PC-9 (cell line): ENCODE results near the gene TTLL8. TPM values are rescaled to one million over a fixed set of nuclear protein-coding genes. Genes with fewer than 3 reads are reported as not detected.

Source experiments
- BruUV-seq: library from RNA; stranded (reverse); fragments of 400-500 nt; replicated peaks from 2 replicates; lab custom pipeline; 2021; lab: Mats Ljungman, UMichigan
- CTCF ChIA-PET: fragments of 300-600 bp; sonication (Branson Sonifier 250); formaldehyde crosslinking; loops from one replicate; lab custom pipeline; 2022; ENCODE audit warnings: antibody characterized with exemption; lab: Charles Lee
- POLR2A ChIA-PET: fragments of 300-600 bp; sonication (Branson Sonifier 250); formaldehyde crosslinking; loops from one replicate; lab custom pipeline; 2022; ENCODE audit warnings: antibody characterized with exemption; ENCODE audit not compliant: unreplicated experiment; lab: Charles Lee
- DNase-seq, 2 experiments: peaks; one replicate each; pipeline versions ENCODE4 v3.0.0 to v3.0.0-alpha.2; 2015 to 2022; ENCODE audit warnings: mixed read lengths in 1 of 2
- H2AFZ ChIP-seq: fragments of 200-600 bp; sonication (generic); 2 replicates; pipeline ENCODE4 v1.8.1; 2017; ENCODE audit warnings: antibody characterized with exemption
- H3F3A ChIP-seq: fragments of 200-600 bp; sonication (generic); 2 replicates; pipeline ENCODE4 v1.8.1; 2017; ENCODE audit warnings: antibody characterized with exemption, mild to moderate bottlenecking, low read depth; ENCODE audit not compliant: insufficient read depth
- H3K27ac ChIP-seq: fragments of 200-600 bp; sonication (generic); 2 replicates; pipeline ENCODE4 v1.6.1; 2016; ENCODE audit warnings: mixed run types
- H3K27me3 ChIP-seq: fragments of 200-600 bp; sonication (generic); 2 replicates; pipeline ENCODE4 v1.6.1; 2016; ENCODE audit warnings: low read depth, mixed run types; ENCODE audit not compliant: insufficient read depth
- H3K36me3 ChIP-seq: fragments of 200-600 bp; sonication (generic); 2 replicates; pipeline ENCODE4 v1.6.1; 2016; ENCODE audit warnings: low read depth, mixed run types
- H3K4me1 ChIP-seq: fragments of 200-600 bp; sonication (generic); replicated peaks from 2 replicates; pipeline ENCODE4 v1.6.1; 2016; ENCODE audit warnings: mixed run types; ENCODE audit not compliant: insufficient read depth
- H3K4me2 ChIP-seq: fragments of 200-600 bp; sonication (generic); 2 replicates; pipeline ENCODE4 v1.6.1; 2017; ENCODE audit warnings: mixed run types
- H3K4me3 ChIP-seq: fragments of 200-600 bp; sonication (generic); 2 replicates; pipeline ENCODE4 v1.6.1; 2016; ENCODE audit warnings: mixed run types
- H3K79me2 ChIP-seq: fragments of 200-600 bp; sonication (generic); 2 replicates; pipeline ENCODE4 v1.6.1; 2017; ENCODE audit warnings: low read depth, mixed run types
- H3K9me2 ChIP-seq: fragments of 200-600 bp; sonication (generic); 2 replicates; pipeline ENCODE4 v1.8.1; 2017; ENCODE audit warnings: mild to moderate bottlenecking; ENCODE audit not compliant: insufficient read depth
- H3K9me3 ChIP-seq: fragments of 200-600 bp; sonication (generic); 2 replicates; pipeline ENCODE4 v1.8.1; 2016; ENCODE audit warnings: low read depth; ENCODE audit not compliant: insufficient read depth
- H4K20me1 ChIP-seq: fragments of 200-600 bp; sonication (generic); 2 replicates; pipeline ENCODE4 v1.8.1; 2017; ENCODE audit not compliant: insufficient read depth
- EZH2 ChIP-seq: fragments of 200-600 bp; sonication (generic); IDR thresholded peaks from 2 replicates; pipeline ENCODE4 v1.8.0; 2017; ENCODE audit warnings: antibody characterized with exemption, low read depth
- intact Hi-C: fragments of 100-400 bp; cut with micrococcal nuclease; formaldehyde crosslinking; loops from one replicate; pipeline ENCODE4 v1.10.0; 2022; ENCODE audit not compliant: unreplicated experiment
- total RNA-seq: library from RNA; stranded (reverse); gene quantifications from 2 replicates; pipeline ENCODE4 v1.2.3, GENCODE V29; 2021
- TF ChIP-seq, protein P1 (sequence below): fragments of 200-600 bp; sonication (generic); conservative IDR thresholded peaks from 2 replicates; pipeline ENCODE4 v1.6.1; 2017; ENCODE audit warnings: mixed run types, antibody characterized with exemption, mild to moderate bottlenecking, moderate library complexity

The TTLL8 gene
- total RNA-seq, 1 experiment from 2014 or later: not detected

DNA sequence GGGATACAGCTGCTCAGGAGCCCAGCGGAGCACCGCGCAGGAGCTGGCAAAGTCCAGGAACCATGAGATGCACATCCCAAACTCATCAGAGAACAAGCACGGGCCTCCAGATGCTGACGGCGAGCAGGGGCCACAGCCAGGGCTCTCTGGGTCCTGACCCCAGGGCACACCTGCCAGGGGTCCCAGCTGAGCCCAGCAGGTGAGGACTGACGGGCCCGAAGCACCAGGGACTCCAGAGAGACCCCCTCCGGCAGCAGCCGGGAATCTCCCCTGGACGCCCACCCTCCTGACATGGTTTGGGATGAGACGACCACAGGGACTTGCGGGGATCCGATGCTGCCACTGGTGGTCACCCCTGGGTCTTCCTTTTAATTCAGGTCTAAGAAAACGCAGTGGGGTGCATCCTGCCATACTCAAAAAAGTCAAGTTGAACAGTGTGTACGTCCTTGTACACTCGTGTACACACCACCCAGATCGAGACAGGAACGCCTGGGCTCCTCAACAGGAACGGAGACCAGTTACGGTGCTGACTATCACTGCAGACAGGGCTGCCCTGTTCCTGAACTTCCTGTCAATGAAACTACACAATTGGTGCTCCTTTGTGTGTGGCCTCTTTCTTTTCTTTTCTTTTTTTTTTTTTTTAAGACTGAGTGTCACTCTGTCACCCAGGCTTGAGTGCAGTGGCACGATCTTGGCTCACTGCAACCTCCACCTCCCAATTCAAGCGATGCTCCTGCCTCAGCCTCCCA is 21.9 kb downstream of the TTLL8 start:
- CTCF ChIA-PET: no interaction called here
- intact Hi-C loops: loop anchor here (10.0 kb wide), 1 partner anchor 109 kb away; no protein-coding TSS in a partner anchor
- Histone ChIP-seq H3K36me3 (no peaks in the 10 kb centered on the region), H3K4me3 (no peak overlapping the region), H3K79me2 (no peaks in the 10 kb centered on the region), H3F3A (no peaks in the 10 kb centered on the region; the same call in 1 of the 2 replicates), H3K4me2 (no peak overlapping the region), H3K9me3 (no peaks in the 10 kb centered on the region), H4K20me1 (no peaks in the 10 kb centered on the region), H2AFZ (no peak overlapping the region), H3K4me1 (no peaks in the 10 kb centered on the region), H3K27me3 (peaks cover 92% of the 10 kb centered on the region), H3K27ac (no peak overlapping the region), H3K9me2 (no peaks in the 10 kb centered on the region)
- POLR2A ChIA-PET: no interaction called here
- no peak for DNase-seq
- BruUV-seq: no TSS peak
- TF ChIP-seq EZH2: no peak
- TF ChIP-seq, protein P1, sequence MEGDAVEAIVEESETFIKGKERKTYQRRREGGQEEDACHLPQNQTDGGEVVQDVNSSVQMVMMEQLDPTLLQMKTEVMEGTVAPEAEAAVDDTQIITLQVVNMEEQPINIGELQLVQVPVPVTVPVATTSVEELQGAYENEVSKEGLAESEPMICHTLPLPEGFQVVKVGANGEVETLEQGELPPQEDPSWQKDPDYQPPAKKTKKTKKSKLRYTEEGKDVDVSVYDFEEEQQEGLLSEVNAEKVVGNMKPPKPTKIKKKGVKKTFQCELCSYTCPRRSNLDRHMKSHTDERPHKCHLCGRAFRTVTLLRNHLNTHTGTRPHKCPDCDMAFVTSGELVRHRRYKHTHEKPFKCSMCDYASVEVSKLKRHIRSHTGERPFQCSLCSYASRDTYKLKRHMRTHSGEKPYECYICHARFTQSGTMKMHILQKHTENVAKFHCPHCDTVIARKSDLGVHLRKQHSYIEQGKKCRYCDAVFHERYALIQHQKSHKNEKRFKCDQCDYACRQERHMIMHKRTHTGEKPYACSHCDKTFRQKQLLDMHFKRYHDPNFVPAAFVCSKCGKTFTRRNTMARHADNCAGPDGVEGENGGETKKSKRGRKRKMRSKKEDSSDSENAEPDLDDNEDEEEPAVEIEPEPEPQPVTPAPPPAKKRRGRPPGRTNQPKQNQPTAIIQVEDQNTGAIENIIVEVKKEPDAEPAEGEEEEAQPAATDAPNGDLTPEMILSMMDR: no peak

DNA sequence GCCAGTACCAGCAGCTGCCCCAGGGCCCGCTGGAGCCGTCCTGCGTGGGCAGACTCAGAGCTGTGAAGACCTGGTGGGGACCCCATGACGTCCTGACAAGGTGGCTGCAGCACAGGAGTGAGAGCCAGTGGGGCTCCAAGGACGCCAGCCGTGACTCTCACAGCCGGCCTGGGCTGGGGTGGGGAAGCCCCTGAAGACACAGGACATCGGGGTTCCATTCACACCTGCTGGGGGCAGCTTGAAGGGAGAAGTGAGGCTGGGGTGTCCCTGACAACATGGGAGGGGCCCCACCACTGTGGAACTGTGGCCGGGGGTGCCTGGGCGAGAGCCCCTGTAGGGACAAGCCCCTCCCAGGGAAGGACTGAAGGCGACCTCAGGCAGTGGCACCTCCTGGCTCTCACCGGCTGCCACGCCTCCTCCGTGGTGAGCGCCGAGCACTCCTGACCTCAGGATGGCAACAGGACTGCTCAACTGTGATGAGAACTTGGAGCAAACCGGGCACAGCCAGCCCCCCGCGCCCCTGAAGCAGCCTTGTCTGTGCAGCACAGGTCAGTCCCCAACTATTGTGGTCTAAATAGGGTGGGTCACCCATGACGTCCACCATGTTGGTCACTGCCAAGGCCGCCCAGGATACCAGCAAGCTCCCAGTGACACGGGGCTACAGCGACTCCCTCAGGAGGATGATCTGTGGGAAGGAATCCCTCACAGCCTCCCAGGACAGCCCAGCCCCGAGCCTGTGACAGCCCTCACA is 22.8 kb downstream of the TTLL8 start:
- H3K4me1 ChIP-seq: no peaks in the 10 kb centered on the region
- intact Hi-C loops: loop anchor here (10.0 kb wide), 1 partner anchor 109 kb away; no protein-coding TSS in a partner anchor
- no peak for DNase-seq
- H3K79me2 ChIP-seq: no peaks in the 10 kb centered on the region
- POLR2A ChIA-PET: no interaction called here
- H3K4me2 ChIP-seq: no peak overlapping the region
- H2AFZ ChIP-seq: no peak overlapping the region
- H3K4me3 ChIP-seq: no peak overlapping the region
- CTCF ChIA-PET: no interaction called here
- H3K27ac ChIP-seq: no peak overlapping the region
- TF ChIP-seq EZH2: no peak
- TF ChIP-seq, protein P1: no peak
- H3K27me3 ChIP-seq: peaks cover 91% of the 10 kb centered on the region
- no peaks in the 10 kb centered on the region for H3K9me2 ChIP-seq
- H3K9me3 ChIP-seq: no peaks in the 10 kb centered on the region
- no peaks in the 10 kb centered on the region; the same call in 1 of the 2 replicates for H3F3A ChIP-seq
- BruUV-seq: no TSS peak
- H4K20me1 ChIP-seq: 0 out of 2 replicates have a peak, but pooled peaks cover 4% of the 10 kb centered on the region
- no peaks in the 10 kb centered on the region for H3K36me3 ChIP-seq

DNA sequence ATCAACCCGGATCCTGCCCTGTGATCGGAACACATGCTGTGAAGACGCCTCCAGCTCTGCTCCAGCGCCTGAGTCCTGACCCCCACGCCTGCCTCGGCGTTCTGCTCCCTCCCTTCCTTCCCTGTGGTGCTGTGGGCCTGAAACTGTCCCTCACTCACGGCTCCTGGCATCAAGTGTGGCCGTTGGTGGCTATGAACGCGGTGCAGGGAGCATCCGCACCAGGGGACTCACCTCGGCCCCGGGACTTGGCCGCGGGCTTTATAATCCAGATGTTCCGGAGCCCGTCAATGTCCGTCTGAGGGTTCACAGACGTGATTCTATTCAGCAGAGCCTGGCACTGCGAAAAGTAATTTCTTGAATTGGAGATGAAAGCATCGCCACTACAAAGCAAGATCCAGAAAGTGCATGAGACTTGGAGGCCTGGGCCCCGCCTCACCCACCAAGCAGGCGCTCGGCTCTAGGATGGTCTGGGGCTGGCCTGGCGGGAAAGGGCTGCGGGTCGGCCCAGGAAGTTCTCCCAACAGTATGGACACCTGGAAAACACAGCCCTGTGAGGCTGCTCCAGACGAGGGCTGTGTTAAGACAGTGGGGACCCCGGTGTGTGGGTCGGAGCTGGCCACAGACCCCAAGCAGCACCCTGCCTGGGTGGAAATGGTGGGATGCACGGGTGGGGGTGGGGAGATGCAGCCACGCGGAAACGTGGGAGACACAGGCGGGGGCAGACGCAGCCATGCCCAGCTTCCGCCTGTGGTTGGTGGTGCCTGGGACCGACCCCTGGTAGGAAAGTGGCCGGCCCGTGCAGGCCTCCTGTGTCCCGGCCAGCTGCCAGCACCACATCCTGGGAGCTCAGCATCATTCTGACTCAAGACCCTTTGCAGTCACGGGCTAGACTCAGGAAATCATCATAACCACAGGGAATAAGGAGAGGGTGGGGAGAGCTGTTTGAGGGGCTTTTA is 23.7 kb downstream of the TTLL8 start:
- H3K27ac ChIP-seq: no peak overlapping the region
- 0 out of 2 replicates have a peak, but pooled peaks have one; percentile 84 for TF ChIP-seq EZH2
- TF ChIP-seq, protein P1: no peak
- CTCF ChIA-PET: no interaction called here

More for the DNA sequence above, 23.7 kb downstream of the TTLL8 start:
- POLR2A ChIA-PET: no interaction called here
- peaks cover 3% of the 10 kb centered on the region for H3F3A ChIP-seq
- intact Hi-C loops: loop anchor here (5.0 to 10.0 kb wide), 2 partner anchors 42 to 110 kb away; no protein-coding TSS in a partner anchor
- H3K27me3 ChIP-seq: peaks cover 82% of the 10 kb centered on the region
- no peaks in the 10 kb centered on the region for H3K79me2 ChIP-seq
- no peak overlapping the region for H3K4me3 ChIP-seq
- H3K4me2 ChIP-seq: no peak overlapping the region
- H3K9me2 ChIP-seq: no peaks in the 10 kb centered on the region
- no peak for DNase-seq
- 0 out of 2 replicates have a peak, but pooled peaks cover 4% of the 10 kb centered on the region for H4K20me1 ChIP-seq
- H3K36me3 ChIP-seq: no peaks in the 10 kb centered on the region
- H3K4me1 ChIP-seq: no peaks in the 10 kb centered on the region; the same call in 1 of the 2 replicates
- no TSS peak for BruUV-seq
- H2AFZ ChIP-seq: no peak overlapping the region
- no peaks in the 10 kb centered on the region for H3K9me3 ChIP-seq
